Sigmoid colon (tissue), 7 donors: ENCODE data around the gene CDKAL1. TPM values are rescaled to one million over a fixed set of nuclear protein-coding genes. Genes with fewer than 3 reads are reported as not detected.
A peak's percentile ranks its signal among the peaks of the same experiment; 100 is the strongest.

Experiments used
- DNase-seq: peaks from one replicate; pipeline ENCODE4 v3.0.0-alpha.2; 2019
- H3K27ac ChIP-seq, 4 donors: fragments of 200-600 bp; sonication (generic); one replicate each; pipeline ENCODE4 v1.5.1; 2016 to 2019; ENCODE audit warnings: mild to moderate bottlenecking in 1 of 4
- H3K27me3 ChIP-seq, 3 donors: fragments of 200-600 bp; sonication (generic); one replicate each; pipeline ENCODE4 v1.5.1; 2019; ENCODE audit warnings: mild to moderate bottlenecking in 1 of 3
- H3K36me3 ChIP-seq, 4 donors: fragments of 200-600 bp; sonication (generic); one replicate each; pipeline ENCODE4 v1.5.1; 2016 to 2019
- H3K4me1 ChIP-seq, 4 donors: fragments of 200-600 bp; sonication (generic); one replicate each; pipeline ENCODE4 v1.5.1; 2017 to 2019
- H3K4me3 ChIP-seq, 4 donors: fragments of 200-600 bp; sonication (generic); one replicate each; pipeline ENCODE4 v1.5.1; 2017 to 2019; ENCODE audit warnings: mild to moderate bottlenecking in 2 of 4, moderate library complexity in 1 of 4
- H3K9me3 ChIP-seq, 4 donors: fragments of 200-600 bp in 3 of 4; sonication (generic) in 3 of 4; one replicate each; pipeline versions ENCODE4 v1.5.1 to v1.6.1; 2013 to 2019
- CTCF ChIP-seq, 4 experiments: fragments of 450-650 bp in 3 of 4; fragments of 200-600 bp in 1 of 4; IDR thresholded peaks; one replicate each; pipeline ENCODE4 v1.5.1; 2016 to 2019; ENCODE audit warnings: antibody characterized with exemption in 4 of 4, mild to moderate bottlenecking in 3 of 4, moderate library complexity in 2 of 4
- EP300 ChIP-seq, 4 donors: sonication (generic); formaldehyde crosslinking; IDR thresholded peaks; one replicate each; pipeline ENCODE4 v1.6.1; 2017; ENCODE audit warnings: antibody characterized with exemption in 4 of 4
- POLR2A ChIP-seq, 2 donors: fragments of 450-650 bp; IDR thresholded peaks; one replicate each; pipeline ENCODE4 v1.6.1; 2016; ENCODE audit warnings: antibody characterized with exemption in 2 of 2, mild to moderate bottlenecking in 2 of 2, moderate library complexity in 2 of 2
- POLR2AphosphoS5 ChIP-seq, 4 donors: sonication (generic); formaldehyde crosslinking; IDR thresholded peaks; one replicate each; pipeline ENCODE4 v1.6.1; 2017; ENCODE audit warnings: antibody characterized with exemption in 4 of 4
- WGBS, 2 donors: extraction: QIAGEN DNeasy Blood & Tissue Kit; methylation state at CpG; one replicate each; pipeline ENCODE4 v1.1.7; 2013; 5-methylcytosine and 5-hydroxymethylcytosine counted together
- intact Hi-C: fragments of 100-400 bp; cut with DNase I; formaldehyde crosslinking; loops from one replicate; pipeline ENCODE4 v1.15.1; 2023
- polyA plus RNA-seq, 3 donors: library from polyadenylated mRNA; stranded (reverse); fragments of 200-250 nt; gene quantifications; one replicate each; pipeline ENCODE4 v1.2.3, GENCODE V29; 2013
- total RNA-seq, 4 donors: library from RNA; depleted of rRNA; stranded (reverse); fragments of >200 nt; gene quantifications; one replicate each; pipeline ENCODE4 v1.1.0, GENCODE V29; 2016
- donor health status: healthy with polysubstance abuse.
- donor health status: Bipolar disorder and iron deficiency.
- donor health status: healthy.

CDKAL1 gene
- total and polyA plus RNA-seq, 7 donors: 2.8 to 14.7 (median 11.4) TPM

- no peak for TF ChIP-seq CTCF (IDR thresholded peaks at IDR 0.05)
- no peak for TF ChIP-seq POLR2A (IDR thresholded peaks at IDR 0.05)
- TF ChIP-seq POLR2AphosphoS5 (IDR thresholded peaks at IDR 0.05): no peak
- no peak for TF ChIP-seq EP300 (IDR thresholded peaks at IDR 0.05)
- Histone ChIP-seq H3K4me1 (no peaks in the 10 kb centered on the region), H3K4me3 (no peak overlapping the region), H3K27me3 (no peaks in the 10 kb centered on the region), H3K9me3 (no peaks in the 10 kb centered on the region), H3K27ac (no peak overlapping the region), H3K36me3 (no peaks in the 10 kb centered on the region)
- WGBS, 2 donors: 67 to 70% methylated on average over 6 of the region's 6 CpGs
- peak; percentile 69 for DNase-seq
- intact Hi-C loops: no loop called here
These were observed 343.0 kb downstream of the CDKAL1 start for GRCh38 chr6:20877008-20877937.

- no peak for DNase-seq
- H3K27ac ChIP-seq: no peak overlapping the region
- H3K4me1 ChIP-seq: no peaks in the 10 kb centered on the region
- WGBS, 2 donors: 89 to 90% methylated on average over 1 of the region's 1 CpG
- no peaks in the 10 kb centered on the region for H3K36me3 ChIP-seq
- TF ChIP-seq EP300 (IDR thresholded peaks at IDR 0.05) (no peak), POLR2A (IDR thresholded peaks at IDR 0.05) (no peak), POLR2AphosphoS5 (IDR thresholded peaks at IDR 0.05) (no peak), CTCF (IDR thresholded peaks at IDR 0.05) (no peak)
- no peaks in the 10 kb centered on the region for H3K27me3 ChIP-seq
- intact Hi-C loops: no loop called here
- H3K9me3 ChIP-seq: no peaks in the 10 kb centered on the region
- no peak overlapping the region for H3K4me3 ChIP-seq
These were observed 344.9 kb downstream of the CDKAL1 start for GRCh38 chr6:20879121-20879520.

GRCh38 chr6:20879526-20879925, 345.3 kb downstream of the CDKAL1 start:
- no peak for TF ChIP-seq EP300 (IDR thresholded peaks at IDR 0.05)
- no peak for TF ChIP-seq POLR2AphosphoS5 (IDR thresholded peaks at IDR 0.05)
- TF ChIP-seq CTCF (IDR thresholded peaks at IDR 0.05): no peak
- TF ChIP-seq POLR2A (IDR thresholded peaks at IDR 0.05): no peak
- intact Hi-C loops: no loop called here
- Histone ChIP-seq H3K4me3 (no peak overlapping the region), H3K27ac (no peak overlapping the region), H3K36me3 (no peaks in the 10 kb centered on the region), H3K4me1 (no peaks in the 10 kb centered on the region), H3K9me3 (no peaks in the 10 kb centered on the region), H3K27me3 (no peaks in the 10 kb centered on the region)
- WGBS, 2 donors: 80 to 81% methylated on average over 1 of the region's 1 CpG
- no peak for DNase-seq

- H3K36me3 ChIP-seq: no peaks in the 10 kb centered on the region
- TF ChIP-seq CTCF (IDR thresholded peaks at IDR 0.05) (no peak), EP300 (IDR thresholded peaks at IDR 0.05) (no peak), POLR2A (IDR thresholded peaks at IDR 0.05) (no peak)
- WGBS, 2 donors: 98% methylated on average over 1 of the region's 1 CpG
- no peak for DNase-seq
- H3K9me3 ChIP-seq: no peaks in the 10 kb centered on the region
- no peak overlapping the region for H3K4me3 ChIP-seq
- H3K27ac ChIP-seq: no peak overlapping the region
- no peaks in the 10 kb centered on the region for H3K27me3 ChIP-seq
- no peaks in the 10 kb centered on the region for H3K4me1 ChIP-seq
- intact Hi-C loops: no loop called here
These were observed 347.1 kb downstream of the CDKAL1 start for GRCh38 chr6:20881365-20881764.
